ENCODE data around the gene USP3.

- TF ChIP-seq HNRNPL (IDR thresholded peaks at IDR 0.05; ENCODE audit: low read depth, low read length) (no peak), ZNF574 (CRISPR knock-in tag; IDR thresholded peaks at IDR 0.05) (no peak), POGK (CRISPR knock-in tag; conservative IDR thresholded peaks at IDR 0.05) (no peak)
These were observed 28.7 kb upstream of the USP3 start for GRCh38 chr15:63475707-63476106.

Measured in HepG2 (cell line).